Large intestine (tissue), 3 donors: ENCODE data around the gene DIAPH3. TPM values are rescaled to one million over a fixed set of nuclear protein-coding genes. Genes with fewer than 3 reads are reported as not detected.

Experiments used
- DNase-seq, 2 donors: peaks; one replicate each; pipeline versions ENCODE4 v3.0.0 to v3.0.0-alpha.2; 2013
- H3K27ac ChIP-seq: one replicate; pipeline ENCODE4 v1.5.1; 2013; ENCODE audit warnings: low read length
- H3K27me3 ChIP-seq: 2 replicates; pipeline ENCODE4 v1.6.1; 2013; ENCODE audit warnings: low read length; ENCODE audit not compliant: control insufficient read depth, insufficient read depth
- H3K36me3 ChIP-seq: 2 replicates; pipeline ENCODE4 v1.6.1; 2013; ENCODE audit warnings: low read length; ENCODE audit not compliant: control insufficient read depth, insufficient read depth
- H3K4me1 ChIP-seq: one replicate; pipeline ENCODE4 v1.6.1; 2013; ENCODE audit warnings: low read length; ENCODE audit not compliant: control insufficient read depth, insufficient read depth
- H3K4me3 ChIP-seq: one replicate; pipeline ENCODE4 v1.5.1; 2013; ENCODE audit warnings: low read length
- H3K9me3 ChIP-seq: one replicate; pipeline ENCODE4 v1.6.1; 2013; ENCODE audit warnings: mild to moderate bottlenecking, low read depth, low read length, moderate library complexity; ENCODE audit not compliant: control insufficient read depth
- WGBS: methylation state at CpG from one replicate; pipeline ENCODE4 v1.1.5; 2013; ENCODE audit warnings: low lambda C conversion rate; ENCODE audit not compliant: insufficient coverage; 5-methylcytosine and 5-hydroxymethylcytosine counted together
- polyA plus RNA-seq: library from polyadenylated mRNA; unstranded; fragments of 120-200 nt; gene quantifications from one replicate; pipeline ENCODE4 v1.2.1, GENCODE V29; 2013

DIAPH3 gene
- polyA plus RNA-seq, 1 donor, result 5.3 TPM

DNA sequence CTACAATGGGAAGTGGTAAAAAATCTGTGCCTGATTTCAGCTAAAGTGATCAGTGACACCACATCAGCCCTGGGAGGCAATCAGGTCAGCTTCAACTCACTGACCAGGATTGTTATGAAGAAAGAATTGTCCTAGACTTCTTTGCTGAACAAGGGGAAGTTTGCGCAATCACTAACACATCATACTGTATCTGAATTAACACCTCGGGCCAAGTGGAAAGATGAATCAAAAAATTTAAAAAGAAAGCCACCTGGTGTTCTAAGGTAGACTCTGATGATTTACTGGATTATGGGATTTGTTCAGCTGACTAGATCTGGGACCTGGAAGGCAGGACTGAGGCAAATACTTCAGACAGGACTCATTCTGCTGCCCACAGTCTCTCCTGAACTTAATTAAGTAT lies 161.8 kb downstream of the DIAPH3 start:
- Histone ChIP-seq H3K9me3 (no peaks in the 10 kb centered on the region), H3K27ac (peak overlapping the region; percentile 44), H3K4me3 (no peak overlapping the region), H3K4me1 (peaks cover 26% of the 10 kb centered on the region), H3K36me3 (no peaks in the 10 kb centered on the region), H3K27me3 (no peaks in the 10 kb centered on the region)
- DNase-seq, result no peak
- no CpG with 5 or more reads among the region's 2 CpGs for WGBS

DNA sequence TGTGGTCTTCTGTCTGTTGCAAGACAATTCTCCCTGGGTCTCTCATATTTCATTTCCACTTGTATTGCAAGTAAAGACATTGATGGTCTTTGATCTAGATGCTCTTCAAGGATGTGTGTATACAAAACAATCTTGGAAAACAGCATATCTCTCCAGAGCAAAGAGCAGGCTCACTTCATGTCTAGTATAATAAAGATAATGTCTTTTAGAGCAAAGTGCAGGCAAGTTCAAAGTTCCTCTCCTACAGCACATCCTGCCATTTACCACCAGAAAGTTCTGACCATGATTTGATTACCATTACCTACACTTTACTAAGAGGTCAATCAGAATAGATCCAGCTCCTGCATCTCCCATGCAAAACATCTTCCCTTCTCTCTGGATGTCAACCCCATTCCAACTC lies 162.8 kb downstream of the DIAPH3 start:
- H3K4me1 ChIP-seq, result peaks cover 26% of the 10 kb centered on the region
- no peaks in the 10 kb centered on the region for H3K9me3 ChIP-seq
- DNase-seq, result peak; percentile 68 to 85
- H3K27me3 ChIP-seq, result no peaks in the 10 kb centered on the region
- peak overlapping the region; percentile 44 for H3K27ac ChIP-seq
- H3K36me3 ChIP-seq, result no peaks in the 10 kb centered on the region
- H3K4me3 ChIP-seq, result no peak overlapping the region

DNA sequence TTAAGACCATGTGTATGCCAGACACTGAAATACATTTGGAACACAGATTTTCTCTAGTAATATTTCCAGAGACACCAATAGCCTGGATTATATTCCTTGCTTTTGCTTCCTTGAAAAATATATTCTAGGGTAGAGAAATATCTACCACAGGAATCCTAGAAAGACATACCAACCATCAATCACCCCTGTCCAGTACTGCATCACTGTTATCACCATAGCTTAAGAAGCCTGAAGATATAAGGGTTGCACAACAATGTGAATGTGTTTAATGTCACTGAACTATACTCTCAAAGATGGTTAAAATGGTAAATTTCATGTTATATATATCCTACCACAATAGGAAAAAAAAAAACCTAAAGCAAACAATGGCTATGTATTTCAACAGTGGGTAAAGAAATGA lies 163.6 kb downstream of the DIAPH3 start:
- Histone ChIP-seq H3K4me1 (peaks cover 26% of the 10 kb centered on the region), H3K27me3 (no peaks in the 10 kb centered on the region), H3K27ac (no peak overlapping the region), H3K4me3 (no peak overlapping the region), H3K9me3 (no peaks in the 10 kb centered on the region), H3K36me3 (no peaks in the 10 kb centered on the region)
- no peak for DNase-seq

DNA sequence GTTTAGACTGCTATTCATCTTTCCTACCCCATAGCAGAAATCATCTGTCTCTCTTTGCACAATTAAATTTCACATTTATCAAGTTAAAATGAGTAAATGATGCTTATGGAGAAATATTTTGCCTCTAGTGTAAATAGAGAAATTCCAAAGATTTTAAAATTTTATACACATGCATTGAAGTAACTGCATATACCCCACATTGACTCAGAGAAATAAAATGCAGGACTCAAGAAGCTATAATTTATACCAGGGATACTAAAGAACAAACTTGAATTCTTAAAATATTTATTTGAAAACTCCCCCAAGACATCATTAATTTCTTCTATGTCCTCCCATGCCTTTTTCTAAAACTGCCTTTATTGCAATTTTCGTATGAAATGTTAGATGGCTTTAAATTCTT lies 165.8 kb downstream of the DIAPH3 start:
- WGBS, result 100% methylated on average over 1 of the region's 1 CpG
- H3K27me3 ChIP-seq, result no peaks in the 10 kb centered on the region
- no peak for DNase-seq

DNA sequence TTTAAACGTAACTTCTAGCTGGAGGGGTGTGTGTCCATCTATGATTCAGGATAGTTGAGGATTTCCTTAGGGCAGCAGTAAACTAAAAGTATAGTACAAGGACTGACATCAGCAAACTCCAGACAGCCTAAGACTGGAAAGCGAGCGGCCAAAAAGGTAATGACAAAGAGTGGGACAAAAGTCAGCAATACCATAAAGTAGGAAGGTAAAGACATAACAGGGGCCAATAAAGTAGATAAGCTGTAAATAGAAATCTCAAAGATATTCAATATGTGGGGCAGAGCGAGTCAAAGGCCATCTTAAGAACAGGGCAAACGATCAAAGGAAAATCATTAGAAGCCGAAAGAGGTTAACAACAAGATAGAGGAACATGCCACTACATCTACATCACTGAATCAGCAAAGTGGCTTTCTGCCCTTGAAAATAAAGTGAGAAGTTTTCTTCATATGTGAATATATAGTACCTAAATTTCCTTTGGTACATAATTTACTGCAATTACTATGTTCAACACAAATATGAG lies 167.2 kb downstream of the DIAPH3 start:
- peak; percentile 48 to 83 for DNase-seq
- H3K27ac ChIP-seq, result peak overlapping the region; percentile 47
- 23% methylated on average over 3 of the region's 6 CpGs for WGBS
- H3K4me1 ChIP-seq, result peaks cover 19% of the 10 kb centered on the region
- no peak overlapping the region for H3K4me3 ChIP-seq
- no peaks in the 10 kb centered on the region for H3K36me3 ChIP-seq
- no peaks in the 10 kb centered on the region for H3K9me3 ChIP-seq
- no peaks in the 10 kb centered on the region for H3K27me3 ChIP-seq

More for the DNA sequence above, 165.8 kb downstream of the DIAPH3 start:
- Histone ChIP-seq H3K36me3 (no peaks in the 10 kb centered on the region), H3K4me1 (peaks cover 26% of the 10 kb centered on the region), H3K27ac (no peak overlapping the region), H3K4me3 (no peak overlapping the region), H3K9me3 (no peaks in the 10 kb centered on the region)

DNA sequence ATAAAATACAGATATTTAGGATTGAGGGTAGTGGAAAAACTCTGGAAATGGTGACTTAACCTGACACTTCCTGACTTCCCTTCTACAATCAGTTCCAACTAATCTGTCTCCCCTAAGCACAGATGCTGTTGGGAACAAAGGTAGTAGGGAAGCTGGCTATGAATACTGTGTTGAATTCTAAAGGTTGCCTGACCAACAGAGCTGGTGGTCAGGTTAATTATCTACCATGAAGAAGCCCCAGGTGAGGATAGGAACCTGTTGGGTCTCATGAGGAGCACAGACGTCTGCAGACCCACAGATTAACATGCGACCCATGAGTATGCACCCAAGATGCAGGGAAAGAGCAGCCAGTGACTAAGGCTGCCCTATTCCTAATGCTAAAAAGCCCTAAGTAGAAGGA lies 172.3 kb downstream of the DIAPH3 start:
- H3K4me3 ChIP-seq, result no peak overlapping the region
- H3K27me3 ChIP-seq, result no peaks in the 10 kb centered on the region
- peak; percentile 34 to 68 for DNase-seq
- H3K4me1 ChIP-seq, result peaks cover 11% of the 10 kb centered on the region
- no peaks in the 10 kb centered on the region for H3K36me3 ChIP-seq
- no peaks in the 10 kb centered on the region for H3K9me3 ChIP-seq
- WGBS, result 14% methylated on average over 1 of the region's 2 CpGs
- peak overlapping the region; percentile 26 for H3K27ac ChIP-seq

DNA sequence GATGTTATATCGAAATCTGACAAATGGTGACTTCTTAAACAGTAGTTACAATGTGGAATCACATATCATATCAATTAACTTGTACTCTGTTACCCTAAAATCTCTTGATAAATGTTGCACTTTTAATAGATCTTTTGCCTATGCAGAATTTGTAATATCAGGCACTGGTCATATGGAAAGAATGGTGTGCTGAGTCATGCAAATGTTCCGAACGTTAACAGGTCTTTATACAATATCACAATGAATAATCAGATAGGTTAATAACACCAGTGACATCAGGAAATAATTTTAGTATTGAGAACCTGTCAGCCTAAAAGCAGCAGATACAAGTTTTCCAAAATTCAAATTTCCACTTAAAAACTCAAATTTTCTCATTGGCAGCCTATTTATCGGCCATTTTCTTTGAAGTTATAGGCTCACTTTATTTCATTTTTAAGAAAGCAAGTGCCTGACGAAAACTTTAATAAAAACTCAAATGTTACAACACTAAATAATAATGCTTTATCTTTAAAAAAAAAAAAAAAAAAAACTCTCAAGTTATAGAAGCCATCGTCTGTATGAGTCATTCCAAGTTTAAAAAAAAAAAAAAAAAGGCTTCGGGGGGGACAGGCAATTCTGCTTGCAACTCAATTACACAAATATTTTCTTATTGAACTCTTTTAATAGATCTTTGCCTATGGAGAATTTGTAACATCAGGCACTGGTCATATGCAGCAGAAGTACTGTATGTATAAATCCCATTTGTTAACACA lies 180.9 kb downstream of the DIAPH3 start:
- H3K4me3 ChIP-seq, result no peak overlapping the region
- no peak for DNase-seq
- H3K36me3 ChIP-seq, result no peaks in the 10 kb centered on the region
- no peak overlapping the region for H3K27ac ChIP-seq
- no peaks in the 10 kb centered on the region for H3K9me3 ChIP-seq
- H3K4me1 ChIP-seq, result no peaks in the 10 kb centered on the region
- WGBS, result 90% methylated on average over 2 of the region's 7 CpGs
- H3K27me3 ChIP-seq, result no peaks in the 10 kb centered on the region

DNA sequence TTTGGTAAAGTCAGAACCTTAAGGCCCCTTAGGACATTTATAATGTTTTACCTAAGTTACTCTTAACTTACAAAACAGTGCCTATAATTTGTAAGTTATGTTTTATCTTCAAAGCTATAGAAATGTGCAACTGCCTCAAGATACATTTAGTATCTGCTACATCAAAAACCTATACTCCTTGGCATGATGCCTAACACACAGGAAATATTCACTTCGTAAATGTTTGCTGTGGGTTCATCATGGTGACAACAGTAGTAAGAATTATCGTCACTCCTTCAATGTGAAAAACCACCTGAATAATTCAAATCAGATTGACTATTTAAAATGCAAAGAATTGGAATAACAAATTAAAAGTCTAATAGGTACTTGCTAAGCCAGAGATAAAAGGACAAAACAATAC lies 184.1 kb downstream of the DIAPH3 start:
- no peak overlapping the region for H3K4me3 ChIP-seq
- H3K4me1 ChIP-seq, result peaks cover 16% of the 10 kb centered on the region
- no peaks in the 10 kb centered on the region for H3K9me3 ChIP-seq
- no peaks in the 10 kb centered on the region for H3K36me3 ChIP-seq
- DNase-seq, result no peak
- no CpG with 5 or more reads among the region's 2 CpGs for WGBS
- no peaks in the 10 kb centered on the region for H3K27me3 ChIP-seq
- H3K27ac ChIP-seq, result no peak overlapping the region

DNA sequence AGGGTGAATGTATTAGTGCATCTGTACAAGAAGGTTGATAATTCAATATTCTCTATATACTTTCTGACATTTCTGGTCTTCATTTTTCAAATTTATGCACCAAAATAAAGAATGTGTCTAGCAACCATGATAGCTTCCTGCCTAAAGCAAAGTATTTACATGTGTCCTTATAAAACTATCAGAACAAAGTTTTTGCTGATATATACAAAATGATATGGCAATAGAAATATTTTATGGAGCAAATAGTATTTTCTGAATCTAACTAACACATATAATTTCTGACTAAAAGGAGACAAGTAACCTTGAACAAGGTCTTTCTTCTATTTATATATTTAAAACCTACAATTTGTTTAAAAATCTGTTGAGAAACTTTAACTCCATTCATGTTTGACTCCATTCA lies 184.9 kb downstream of the DIAPH3 start:
- DNase-seq, result no peak
- Histone ChIP-seq H3K4me1 (peaks cover 16% of the 10 kb centered on the region), H3K9me3 (no peaks in the 10 kb centered on the region), H3K4me3 (no peak overlapping the region), H3K27ac (no peak overlapping the region), H3K36me3 (no peaks in the 10 kb centered on the region), H3K27me3 (no peaks in the 10 kb centered on the region)

DNA sequence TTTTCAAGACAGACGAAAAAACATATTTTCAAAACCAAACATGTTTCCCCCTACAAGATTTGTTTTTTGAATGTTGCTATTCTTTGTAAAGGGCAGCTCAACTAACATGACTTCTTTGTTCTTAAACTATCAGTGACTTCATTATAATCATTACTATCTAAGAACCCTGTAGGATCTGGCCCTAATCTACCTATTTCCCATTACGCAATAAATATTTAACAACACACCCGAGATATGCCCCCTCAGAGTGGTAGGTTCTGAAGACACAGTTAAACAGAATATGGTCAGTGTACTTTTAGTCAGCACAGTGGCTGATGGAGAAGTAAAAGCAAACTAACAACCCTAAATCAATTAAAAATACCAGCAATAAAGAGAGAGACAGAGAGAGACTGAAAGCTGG lies 186.9 kb downstream of the DIAPH3 start:
- Histone ChIP-seq H3K9me3 (no peaks in the 10 kb centered on the region), H3K4me3 (no peak overlapping the region), H3K27ac (no peak overlapping the region), H3K36me3 (no peaks in the 10 kb centered on the region), H3K27me3 (no peaks in the 10 kb centered on the region), H3K4me1 (peaks cover 19% of the 10 kb centered on the region)
- no peak for DNase-seq
- WGBS, result no CpG with 5 or more reads among the region's 3 CpGs

DNA sequence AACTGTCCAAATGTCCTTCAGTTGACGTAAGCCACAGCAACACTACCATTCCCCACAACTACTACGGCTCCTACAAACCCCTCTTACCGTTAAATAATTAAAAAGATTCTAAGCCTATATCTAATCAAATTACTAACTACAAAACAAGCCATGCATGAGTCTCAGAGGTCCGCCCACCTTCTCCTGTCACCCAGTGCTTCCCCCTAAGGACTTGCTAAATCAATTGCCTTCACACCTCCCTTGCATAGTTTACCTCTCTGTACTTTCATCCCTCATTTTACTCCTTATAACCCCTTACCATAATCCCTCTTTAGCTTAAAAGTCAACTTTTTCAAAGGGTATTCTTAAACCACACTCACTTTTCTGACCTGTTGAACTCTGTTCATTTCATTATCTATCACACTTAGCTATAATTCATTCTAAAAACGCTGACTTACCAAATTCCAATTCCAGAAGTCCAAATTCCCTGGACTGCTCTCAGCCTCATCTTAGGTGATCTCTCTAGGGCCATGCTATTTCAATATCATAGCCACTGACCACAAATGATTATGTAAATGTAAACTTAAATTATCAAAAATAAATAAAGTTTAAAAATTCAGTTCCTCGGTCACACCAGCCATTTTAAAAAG lies 187.8 kb downstream of the DIAPH3 start:
- H3K9me3 ChIP-seq, result peaks cover under 1% of the 10 kb centered on the region
- H3K27ac ChIP-seq, result no peak overlapping the region
- H3K4me3 ChIP-seq, result no peak overlapping the region
- DNase-seq, result peak; percentile 13 to 52
- no peaks in the 10 kb centered on the region for H3K27me3 ChIP-seq
- H3K36me3 ChIP-seq, result no peaks in the 10 kb centered on the region
- peaks cover 22% of the 10 kb centered on the region for H3K4me1 ChIP-seq
- WGBS, result 62% methylated on average over 3 of the region's 6 CpGs
